Right lobe of liver (tissue), 6 donors: ENCODE data around the gene SERINC2. TPM values are rescaled to one million over a fixed set of nuclear protein-coding genes. Genes with fewer than 3 reads are reported as not detected.
A peak's percentile ranks its signal among the peaks of the same experiment; 100 is the strongest.

Source experiments
- ATAC-seq, 4 donors: fragments of 200-7000 bp; cut with Tn5 transposase; one replicate each; pipeline ENCODE4 v1.9.1; 2020; ENCODE audit warnings: mild to moderate bottlenecking in 4 of 4, moderate library complexity in 4 of 4
- DNase-seq, 3 donors: peaks; one replicate each; pipeline ENCODE4 v3.0.0-alpha.2; 2020
- H3K27ac ChIP-seq, 3 donors: fragments of 200-600 bp; one replicate each; pipeline ENCODE4 v1.8.0; 2022
- H3K27me3 ChIP-seq, 2 donors: fragments of 200-600 bp; one replicate each; pipeline ENCODE4 v1.8.0; 2022
- H3K36me3 ChIP-seq, 4 donors: fragments of 200-600 bp; sonication (generic) in 1 of 4; one replicate each; pipeline versions ENCODE4 v1.5.1 to v1.8.0; 2017 to 2022; ENCODE audit warnings: control low read depth in 1 of 4
- H3K4me1 ChIP-seq, 4 donors: fragments of 200-600 bp; sonication (generic) in 1 of 4; one replicate each; pipeline versions ENCODE4 v1.5.1 to v1.8.0; 2017 to 2022; ENCODE audit warnings: control low read depth in 1 of 4
- H3K4me3 ChIP-seq, 3 donors: fragments of 200-600 bp; one replicate each; pipeline ENCODE4 v1.8.0; 2022
- H3K9me3 ChIP-seq, 4 donors: fragments of 200-600 bp; sonication (generic) in 1 of 4; one replicate each; pipeline versions ENCODE4 v1.5.1 to v1.8.0; 2017 to 2022; ENCODE audit warnings: control low read depth in 1 of 4
- CTCF ChIP-seq, 4 donors: fragments of 200-600 bp in 3 of 4; fragments of 450-650 bp in 1 of 4; IDR thresholded peaks; one replicate each; pipeline versions ENCODE4 v1.5.1 to v1.8.0; 2016 to 2022; ENCODE audit warnings: antibody characterized with exemption in 4 of 4, mild to moderate bottlenecking in 2 of 4
- POLR2A ChIP-seq: fragments of 450-650 bp; IDR thresholded peaks from one replicate; pipeline ENCODE4 v1.6.1; 2017; ENCODE audit warnings: antibody characterized with exemption, mild to moderate bottlenecking
- WGBS: methylation state at CpG from one replicate; pipeline ENCODE4 v1.1.6; 2018; ENCODE audit warnings: low coverage, low lambda C conversion rate; ENCODE audit not compliant: insufficient coverage; ENCODE audit errors: missing lambda C conversion rate; 5-methylcytosine and 5-hydroxymethylcytosine counted together
- intact Hi-C, 2 donors: fragments of 100-400 bp; cut with DNase I; formaldehyde crosslinking; loops; one replicate each; pipeline versions ENCODE4 v1.11.2 to v1.14.1; 2022
- total RNA-seq, 6 experiments: library from RNA; depleted of rRNA in 2 of 6; stranded (reverse); fragments of >200 nt in 2 of 6; fragmentation: NEBNext Ultra II Directional in 3 of 6; extraction: Animal tissue kit (Norgen Biotek cat#: 25700) in 3 of 6; gene quantifications; one replicate each; pipeline versions ENCODE4 v1.1.0 to v1.2.4, GENCODE V29; 2016 to 2023
- donor health status: DM: no; HTN: yes; CAD: no.
- donor health status: DM: no; HTN: no; CAD: no.
- donor health status: DM: no; HTN: no; CAD: no.
- donor health status: DM: no; HTN: yes; CAD: no.
- donor health status: DM: no; HTN: yes; CAD: no.

Gene SERINC2
- total RNA-seq, 6 experiments from 2014 or later: 59.7 to 117 (median 86.9) TPM

GRCh38 chr1:31432592-31433395 lies 19.8 kb downstream of the SERINC2 start:
- peak in 1 of 4 donors; percentile 1 for ATAC-seq
- Histone ChIP-seq H3K4me1 (peaks cover 0 to 6% (median 0%) of the 10 kb centered on the region in 4 donors), H3K27me3 (no peaks in the 10 kb centered on the region), H3K36me3 (no peaks in the 10 kb centered on the region), H3K27ac (no peak overlapping the region), H3K4me3 (no peak overlapping the region), H3K9me3 (no peaks in the 10 kb centered on the region)
- peak in 1 of 3 donors; percentile 40 for DNase-seq
- intact Hi-C loops: no loop called here
- no peak for TF ChIP-seq CTCF (IDR thresholded peaks at IDR 0.05)
- no peak for TF ChIP-seq POLR2A
- 90% methylated on average over 9 of the region's 20 CpGs for WGBS

GRCh38 chr1:31433396-31433930 lies 20.4 kb downstream of the SERINC2 start:
- WGBS: 70% methylated on average over 3 of the region's 6 CpGs
- Histone ChIP-seq H3K4me1 (peaks cover 0 to 6% (median 0%) of the 10 kb centered on the region in 4 donors), H3K4me3 (no peak overlapping the region), H3K27ac (no peak overlapping the region), H3K36me3 (no peaks in the 10 kb centered on the region), H3K27me3 (no peaks in the 10 kb centered on the region), H3K9me3 (no peaks in the 10 kb centered on the region)
- ATAC-seq (peak in 2 of 4 donors; percentile 5 to 6), DNase-seq (no peak)
- intact Hi-C loops: no loop called here
- TF ChIP-seq CTCF (IDR thresholded peaks at IDR 0.05) (no peak), POLR2A (no peak)

GRCh38 chr1:31434101-31434871 lies 21.3 kb downstream of the SERINC2 start:
- H3K9me3 ChIP-seq: no peaks in the 10 kb centered on the region
- no peak for TF ChIP-seq POLR2A
- TF ChIP-seq CTCF (IDR thresholded peaks at IDR 0.05): no peak
- intact Hi-C loops: no loop called here
- no peaks in the 10 kb centered on the region for H3K27me3 ChIP-seq
- DNase-seq: peak in 1 of 3 donors; percentile 42
- peak in 2 of 4 donors; percentile 7 to 12 for ATAC-seq
- H3K36me3 ChIP-seq: no peaks in the 10 kb centered on the region
- no peak overlapping the region for H3K27ac ChIP-seq
- no peak overlapping the region for H3K4me3 ChIP-seq
- WGBS: 90% methylated on average over 5 of the region's 21 CpGs
- peaks cover 0 to 6% (median 0%) of the 10 kb centered on the region in 4 donors for H3K4me1 ChIP-seq

GRCh38 chr1:31434979-31435378 lies 22.0 kb downstream of the SERINC2 start:
- ATAC-seq (peak in 3 of 4 donors; percentile 17 to 27 (median 21)), DNase-seq (peak in 1 of 3 donors; percentile 36)
- no peaks in the 10 kb centered on the region for H3K36me3 ChIP-seq
- no peak overlapping the region for H3K4me3 ChIP-seq
- 67% methylated on average over 3 of the region's 12 CpGs for WGBS
- no peaks in the 10 kb centered on the region for H3K9me3 ChIP-seq
- peaks cover 0 to 6% (median 0%) of the 10 kb centered on the region in 4 donors for H3K4me1 ChIP-seq
- H3K27me3 ChIP-seq: no peaks in the 10 kb centered on the region
- intact Hi-C loops: no loop called here
- TF ChIP-seq POLR2A: no peak
- TF ChIP-seq CTCF (IDR thresholded peaks at IDR 0.05): no peak
- H3K27ac ChIP-seq: no peak overlapping the region
